Neural progenitor cell (in vitro differentiated cells): ENCODE measurements around the gene CD83.

Experiments
- EZH2phosphoT487 ChIP-seq: fragments of 200-600 bp; sonication (generic); IDR thresholded peaks from 2 replicates; pipeline ENCODE4 v1.6.1; 2017; ENCODE audit warnings: antibody characterized with exemption
- TF ChIP-seq, protein P1 (sequence below): fragments of 200-600 bp; sonication (generic); IDR thresholded peaks from 2 replicates; pipeline ENCODE4 v1.5.1; 2017; ENCODE audit warnings: antibody characterized with exemption, mild to moderate bottlenecking

GRCh38 chr6:14092316-14092715 lies 25.3 kb upstream of the CD83 start:
- no peak for TF ChIP-seq EZH2phosphoT487
- TF ChIP-seq, protein P1, sequence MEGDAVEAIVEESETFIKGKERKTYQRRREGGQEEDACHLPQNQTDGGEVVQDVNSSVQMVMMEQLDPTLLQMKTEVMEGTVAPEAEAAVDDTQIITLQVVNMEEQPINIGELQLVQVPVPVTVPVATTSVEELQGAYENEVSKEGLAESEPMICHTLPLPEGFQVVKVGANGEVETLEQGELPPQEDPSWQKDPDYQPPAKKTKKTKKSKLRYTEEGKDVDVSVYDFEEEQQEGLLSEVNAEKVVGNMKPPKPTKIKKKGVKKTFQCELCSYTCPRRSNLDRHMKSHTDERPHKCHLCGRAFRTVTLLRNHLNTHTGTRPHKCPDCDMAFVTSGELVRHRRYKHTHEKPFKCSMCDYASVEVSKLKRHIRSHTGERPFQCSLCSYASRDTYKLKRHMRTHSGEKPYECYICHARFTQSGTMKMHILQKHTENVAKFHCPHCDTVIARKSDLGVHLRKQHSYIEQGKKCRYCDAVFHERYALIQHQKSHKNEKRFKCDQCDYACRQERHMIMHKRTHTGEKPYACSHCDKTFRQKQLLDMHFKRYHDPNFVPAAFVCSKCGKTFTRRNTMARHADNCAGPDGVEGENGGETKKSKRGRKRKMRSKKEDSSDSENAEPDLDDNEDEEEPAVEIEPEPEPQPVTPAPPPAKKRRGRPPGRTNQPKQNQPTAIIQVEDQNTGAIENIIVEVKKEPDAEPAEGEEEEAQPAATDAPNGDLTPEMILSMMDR = no peak
